Memory B cell (primary cell): ENCODE measurements around the gene POU2F2.

Source experiments
- ATAC-seq: fragments of 150-1000 bp; cut with Tn5 transposase; 2 replicates; pipeline ENCODE4 v1.10.0; 2021; ENCODE audit warnings: low read depth, mild to moderate bottlenecking, moderate library complexity
- DNase-seq, 2 donors: peaks; one replicate each; pipeline ENCODE4 v3.0.0; 2022; ENCODE audit warnings: low spot score in 2 of 2
- H3K27ac Mint-ChIP-seq: one replicate; pipeline ENCODE4 v1.8.0; 2022; ENCODE audit warnings: mild to moderate bottlenecking, moderate library complexity, mixed read lengths
- H3K27me3 Mint-ChIP-seq: one replicate; pipeline ENCODE4 v1.8.0; 2022; ENCODE audit warnings: mixed read lengths
- H3K36me3 Mint-ChIP-seq: one replicate; pipeline ENCODE4 v1.8.0; 2022; ENCODE audit warnings: mild to moderate bottlenecking, mixed read lengths
- H3K4me1 Mint-ChIP-seq: one replicate; pipeline ENCODE4 v1.8.0; 2022; ENCODE audit warnings: mixed read lengths
- H3K4me3 Mint-ChIP-seq: one replicate; pipeline ENCODE4 v1.8.0; 2022; ENCODE audit warnings: mild to moderate bottlenecking, moderate library complexity, mixed read lengths
- H3K9me3 Mint-ChIP-seq: one replicate; pipeline ENCODE4 v1.8.0; 2022; ENCODE audit warnings: mixed read lengths

The POU2F2 gene

DNA sequence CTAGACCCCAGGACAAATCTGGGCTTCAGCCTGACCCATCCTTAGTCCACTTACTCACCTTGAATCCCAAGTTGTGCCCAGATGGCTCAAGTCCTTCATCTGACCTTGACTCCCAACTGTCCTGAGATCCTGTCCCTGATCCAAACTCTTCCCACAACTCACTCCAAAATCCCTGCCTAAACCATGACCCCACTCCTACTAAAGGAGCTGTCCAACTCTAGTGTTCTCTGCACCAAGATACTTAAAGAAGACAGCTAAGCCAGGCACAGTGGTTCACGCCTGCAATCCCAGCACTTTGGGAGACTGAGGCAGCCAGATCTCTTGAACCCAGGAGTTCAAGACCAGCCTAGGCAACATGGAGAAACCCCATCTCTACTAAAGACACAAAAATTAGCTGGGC is 8.5 kb downstream of the POU2F2 start:
- H3K4me1 Mint-ChIP-seq = peaks cover 69% of the 10 kb centered on the region
- DNase-seq (no peak), ATAC-seq (no peak)
- peak overlapping the region; percentile 85 for H3K4me3 Mint-ChIP-seq
- H3K27me3 Mint-ChIP-seq = no peaks in the 10 kb centered on the region
- H3K27ac Mint-ChIP-seq = peak overlapping the region; percentile 94
- peaks cover 37% of the 10 kb centered on the region for H3K36me3 Mint-ChIP-seq
- H3K9me3 Mint-ChIP-seq = no peaks in the 10 kb centered on the region

DNA sequence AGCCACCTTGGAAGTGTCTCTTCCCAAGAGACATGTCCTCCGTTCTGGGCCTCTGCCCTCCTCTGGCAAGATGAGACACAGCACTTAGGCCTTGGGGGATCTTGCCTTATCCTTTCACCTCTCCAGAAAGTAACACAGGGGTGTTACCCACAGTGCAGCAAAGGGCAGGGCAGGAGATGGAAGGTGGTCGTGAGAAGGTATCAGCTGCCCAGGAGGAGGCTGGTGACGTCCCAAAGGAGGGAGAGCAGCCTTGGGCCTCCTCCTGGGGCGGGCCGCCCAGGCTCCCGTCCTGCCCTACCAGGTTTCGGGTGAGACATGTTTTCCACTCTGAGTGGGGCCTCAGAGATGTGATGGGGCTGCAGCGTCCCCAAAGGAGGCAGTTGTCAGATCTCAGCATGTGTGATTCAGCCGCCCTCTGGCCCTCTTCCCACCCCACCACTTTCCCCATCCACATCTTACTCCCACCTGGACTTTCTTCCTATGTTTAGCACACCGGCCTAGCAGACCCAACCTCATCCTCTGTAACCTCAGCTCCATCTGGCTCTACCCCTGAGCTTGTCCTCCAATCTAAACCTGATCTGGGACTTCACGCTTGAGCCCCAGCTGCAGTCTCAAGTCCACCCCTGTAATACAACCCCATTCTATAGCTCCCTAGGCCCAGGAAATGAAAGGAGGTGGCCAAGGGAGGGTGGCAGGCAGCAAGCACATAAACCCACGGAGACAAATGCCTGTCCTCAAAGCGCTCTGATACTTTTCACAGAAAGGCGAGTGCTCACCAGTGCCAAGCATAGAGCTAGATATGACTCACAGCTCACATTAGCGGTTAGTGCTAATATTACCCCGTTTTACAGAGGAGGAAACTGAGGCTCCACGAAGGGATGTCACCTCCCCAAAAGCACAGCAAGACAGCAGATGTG is 9.3 kb downstream of the POU2F2 start:
- H3K27ac Mint-ChIP-seq = peak overlapping the region; percentile 94
- H3K9me3 Mint-ChIP-seq = no peaks in the 10 kb centered on the region
- H3K4me3 Mint-ChIP-seq = peak overlapping the region; percentile 85
- ATAC-seq (peak; percentile 8), DNase-seq (no peak)
- H3K36me3 Mint-ChIP-seq = peaks cover 38% of the 10 kb centered on the region
- no peaks in the 10 kb centered on the region for H3K27me3 Mint-ChIP-seq
- peaks cover 69% of the 10 kb centered on the region for H3K4me1 Mint-ChIP-seq

DNA sequence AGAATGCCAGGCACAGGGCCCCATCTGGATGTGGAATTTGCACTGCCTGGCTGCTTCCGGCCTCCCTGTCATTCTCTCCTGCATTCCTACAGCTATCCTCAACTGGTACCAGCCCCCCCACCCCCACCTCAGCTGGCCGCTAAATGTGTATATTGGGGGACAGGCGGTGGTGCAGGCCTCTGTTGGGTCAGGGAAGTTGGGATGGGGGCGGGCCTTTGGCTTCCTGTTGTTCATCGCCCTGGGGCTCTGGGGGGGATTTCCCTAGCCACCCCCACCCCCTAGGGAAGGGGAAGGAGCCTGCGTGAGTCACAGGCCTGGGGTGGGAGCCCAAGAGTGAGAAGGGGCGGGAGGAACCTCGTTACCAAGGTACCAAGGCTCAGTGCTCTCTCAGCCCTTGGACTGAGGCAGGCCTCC is 10.6 kb downstream of the POU2F2 start:
- Mint-ChIP-seq H3K4me3 (peak overlapping the region; percentile 85), H3K27me3 (no peaks in the 10 kb centered on the region), H3K9me3 (no peaks in the 10 kb centered on the region), H3K36me3 (peaks cover 40% of the 10 kb centered on the region), H3K27ac (peak overlapping the region; percentile 94), H3K4me1 (peaks cover 70% of the 10 kb centered on the region)
- DNase-seq (peak; percentile 41 to 50), ATAC-seq (peak; percentile 90)

- peaks cover 70% of the 10 kb centered on the region for H3K4me1 Mint-ChIP-seq
- peaks cover 43% of the 10 kb centered on the region for H3K36me3 Mint-ChIP-seq
- DNase-seq = no peak
- no peaks in the 10 kb centered on the region for H3K27me3 Mint-ChIP-seq
- no peaks in the 10 kb centered on the region for H3K9me3 Mint-ChIP-seq
- peak overlapping the region; percentile 94 for H3K27ac Mint-ChIP-seq
- ATAC-seq = no peak
- peak overlapping the region; percentile 85 for H3K4me3 Mint-ChIP-seq
Measured at GRCh38 chr19:42121036-42121621, 11.1 kb downstream of the POU2F2 start.

- Mint-ChIP-seq H3K27ac (peak overlapping the region; percentile 94), H3K4me1 (peaks cover 69% of the 10 kb centered on the region), H3K4me3 (peak overlapping the region; percentile 37), H3K36me3 (peaks cover 42% of the 10 kb centered on the region), H3K27me3 (no peaks in the 10 kb centered on the region), H3K9me3 (no peaks in the 10 kb centered on the region)
- no peak for DNase-seq
- ATAC-seq = no peak
Measured at GRCh38 chr19:42120276-42120980, 11.8 kb downstream of the POU2F2 start.

- no peak overlapping the region for H3K4me3 Mint-ChIP-seq
- H3K9me3 Mint-ChIP-seq = no peaks in the 10 kb centered on the region
- ATAC-seq = no peak
- DNase-seq = no peak
- H3K27me3 Mint-ChIP-seq = no peaks in the 10 kb centered on the region
- H3K27ac Mint-ChIP-seq = peak overlapping the region; percentile 78
- peaks cover 37% of the 10 kb centered on the region for H3K36me3 Mint-ChIP-seq
- H3K4me1 Mint-ChIP-seq = peaks cover 67% of the 10 kb centered on the region
Measured at GRCh38 chr19:42117076-42117475, 15.2 kb downstream of the POU2F2 start.

DNA sequence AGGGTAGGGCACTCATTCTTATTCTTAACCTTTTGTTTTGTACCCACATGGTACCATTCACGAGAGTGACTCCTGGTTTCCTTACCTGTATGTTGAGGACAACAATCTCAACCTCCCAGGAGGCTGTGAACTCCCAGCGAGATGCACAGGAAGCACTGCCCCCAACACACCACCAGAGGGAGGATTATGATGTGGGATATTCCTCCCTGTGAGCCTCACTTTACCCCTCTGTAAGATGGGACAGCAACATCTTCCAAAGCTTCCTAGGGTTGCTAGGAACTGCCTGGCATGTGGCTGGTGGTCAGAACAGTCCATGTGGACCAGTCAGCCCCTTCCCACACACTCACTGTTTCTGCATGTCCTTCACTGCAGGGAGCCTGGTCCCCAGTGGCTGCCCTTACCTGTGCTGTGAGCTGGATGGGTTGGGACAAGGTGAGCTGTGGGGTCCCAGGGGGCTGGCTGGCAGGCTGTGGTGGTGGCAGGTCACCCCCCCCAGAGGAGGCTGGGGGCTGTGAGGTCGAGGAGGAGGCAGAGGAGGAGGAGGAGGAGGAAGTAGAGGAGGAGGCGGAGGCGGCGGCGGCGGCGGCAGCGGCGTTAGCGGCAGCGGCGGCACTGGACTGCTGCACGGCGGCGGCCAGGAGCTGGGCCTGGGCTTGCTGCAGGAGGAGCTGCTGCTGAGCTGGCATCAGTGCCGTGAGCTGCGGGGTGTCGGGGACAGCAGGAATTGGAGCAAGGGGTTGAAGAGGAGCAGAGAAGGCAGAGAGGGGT is 15.8 kb downstream of the POU2F2 start:
- H3K36me3 Mint-ChIP-seq = peaks cover 40% of the 10 kb centered on the region
- no peaks in the 10 kb centered on the region for H3K27me3 Mint-ChIP-seq
- H3K4me1 Mint-ChIP-seq = peaks cover 64% of the 10 kb centered on the region
- H3K9me3 Mint-ChIP-seq = no peaks in the 10 kb centered on the region
- ATAC-seq (no peak), DNase-seq (no peak)
- H3K27ac Mint-ChIP-seq = peak overlapping the region; percentile 78
- H3K4me3 Mint-ChIP-seq = peak overlapping the region; percentile 45

DNA sequence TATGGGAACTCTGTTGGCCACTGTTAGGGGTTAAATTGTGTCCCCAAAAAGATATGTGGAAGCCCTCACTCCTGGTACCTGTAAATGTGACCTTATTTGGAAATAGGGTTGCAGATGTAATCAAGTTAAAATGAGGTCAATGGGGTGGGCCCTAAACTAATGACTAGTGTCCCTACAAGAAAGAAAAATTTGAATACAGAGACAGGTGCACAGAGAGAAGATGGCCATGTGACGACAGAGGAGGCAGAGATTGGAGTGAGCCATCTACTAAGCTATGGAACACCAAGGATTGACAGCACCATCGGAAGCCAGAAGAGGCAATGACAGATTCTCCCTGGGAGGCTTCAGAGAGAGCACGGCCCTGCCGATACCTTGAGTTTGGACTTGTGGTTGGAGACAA is 16.5 kb downstream of the POU2F2 start:
- H3K27me3 Mint-ChIP-seq = no peaks in the 10 kb centered on the region
- peak overlapping the region; percentile 78 for H3K27ac Mint-ChIP-seq
- peaks cover 64% of the 10 kb centered on the region for H3K4me1 Mint-ChIP-seq
- peak overlapping the region; percentile 22 for H3K4me3 Mint-ChIP-seq
- peaks cover 40% of the 10 kb centered on the region for H3K36me3 Mint-ChIP-seq
- no peak for DNase-seq
- no peaks in the 10 kb centered on the region for H3K9me3 Mint-ChIP-seq
- peak; percentile 53 for ATAC-seq

- H3K36me3 Mint-ChIP-seq = peaks cover 39% of the 10 kb centered on the region
- H3K4me3 Mint-ChIP-seq = peak overlapping the region; percentile 57
- DNase-seq = no peak
Measured at GRCh38 chr19:42115219-42115618, 17.0 kb downstream of the POU2F2 start.

DNA sequence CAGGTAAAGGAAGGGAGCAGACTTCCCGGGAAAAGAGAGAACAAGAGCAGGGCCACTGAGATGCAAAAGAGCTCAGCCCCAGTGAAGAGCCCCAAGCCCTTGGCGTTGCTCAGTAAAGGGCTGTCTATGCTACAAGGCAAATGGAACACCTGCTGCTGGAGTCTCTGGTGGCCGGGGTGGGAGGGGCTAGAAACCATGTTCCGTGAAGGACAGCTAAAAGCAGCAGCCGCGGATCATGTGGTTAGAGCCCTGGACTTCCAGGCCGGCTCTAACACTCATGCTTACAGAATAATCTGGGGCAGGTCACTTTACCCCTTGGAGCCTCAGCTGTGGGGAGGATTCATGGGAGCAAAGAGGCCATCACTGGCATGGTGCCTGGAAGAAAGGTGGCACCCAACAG is 17.8 kb downstream of the POU2F2 start:
- Mint-ChIP-seq H3K4me1 (peaks cover 63% of the 10 kb centered on the region), H3K4me3 (peak overlapping the region; percentile 85), H3K9me3 (no peaks in the 10 kb centered on the region), H3K36me3 (peaks cover 39% of the 10 kb centered on the region), H3K27ac (peak overlapping the region; percentile 78), H3K27me3 (no peaks in the 10 kb centered on the region)
- ATAC-seq = peak; percentile 71
- peak; percentile 36 to 42 for DNase-seq

More at GRCh38 chr19:42115219-42115618, 17.0 kb downstream of the POU2F2 start:
- H3K9me3 Mint-ChIP-seq = no peaks in the 10 kb centered on the region
- no peak for ATAC-seq
- H3K27me3 Mint-ChIP-seq = no peaks in the 10 kb centered on the region
- peak overlapping the region; percentile 78 for H3K27ac Mint-ChIP-seq
- H3K4me1 Mint-ChIP-seq = peaks cover 63% of the 10 kb centered on the region

DNA sequence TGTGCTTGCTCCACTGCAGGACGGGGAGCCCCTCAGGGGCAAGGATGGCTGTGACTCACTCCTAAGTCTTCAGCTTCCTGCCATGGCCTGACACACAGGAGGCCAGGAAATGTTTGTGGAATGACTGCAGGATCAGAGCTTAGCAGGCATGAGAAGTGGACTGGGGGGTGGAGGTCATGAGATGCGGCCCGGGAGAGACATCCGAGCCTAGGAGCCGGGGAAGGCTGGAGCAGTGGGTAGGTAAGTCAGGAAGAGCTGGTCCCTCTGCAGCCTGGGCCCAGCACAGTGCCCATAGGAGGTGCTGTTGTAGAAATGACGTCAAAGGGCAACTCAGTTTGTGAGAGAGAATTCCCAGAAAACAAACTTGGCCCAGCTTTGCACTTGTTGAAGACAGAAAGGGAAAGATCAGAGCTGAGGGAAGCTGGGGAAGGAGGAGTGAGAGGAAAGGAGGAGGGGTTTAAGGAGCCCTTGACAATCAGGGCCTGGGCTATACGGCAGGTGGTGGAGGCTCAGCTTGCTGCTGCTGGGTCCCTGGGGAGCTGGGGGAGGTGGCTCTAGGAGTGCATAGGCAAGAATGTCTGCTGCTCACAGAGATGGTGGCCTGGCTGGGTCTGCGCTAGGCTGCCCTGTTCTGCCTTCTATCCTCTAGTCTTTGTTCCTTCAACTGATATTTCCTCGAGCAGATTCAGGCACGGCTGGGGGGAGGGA is 18.5 kb downstream of the POU2F2 start:
- H3K27ac Mint-ChIP-seq = peak overlapping the region; percentile 78
- peak; percentile 52 to 76 for DNase-seq
- peaks cover 64% of the 10 kb centered on the region for H3K4me1 Mint-ChIP-seq
- peak; percentile 83 for ATAC-seq
- no peaks in the 10 kb centered on the region for H3K27me3 Mint-ChIP-seq
- peaks cover 38% of the 10 kb centered on the region for H3K36me3 Mint-ChIP-seq
- H3K9me3 Mint-ChIP-seq = no peaks in the 10 kb centered on the region
- peak overlapping the region; percentile 85 for H3K4me3 Mint-ChIP-seq

DNA sequence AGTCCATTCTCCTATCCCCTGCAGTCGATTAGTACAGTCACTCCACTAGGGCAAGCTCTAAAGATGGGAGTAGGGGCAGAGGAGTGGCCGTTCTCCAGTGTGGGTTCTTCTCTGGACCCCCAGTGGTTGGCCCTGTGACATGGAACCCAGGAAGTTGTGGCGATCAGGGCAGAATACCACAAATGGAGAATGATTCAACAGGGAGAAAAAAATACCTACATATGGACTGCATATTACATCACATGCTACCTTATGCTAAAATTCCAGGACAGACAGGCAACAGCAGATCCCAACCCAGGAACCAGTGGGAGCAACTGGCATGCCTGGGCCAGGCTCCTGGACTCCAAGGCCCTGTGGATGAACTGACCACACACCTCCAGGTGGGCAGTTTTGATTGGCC is 20.4 kb downstream of the POU2F2 start:
- DNase-seq (no peak), ATAC-seq (no peak)
- no peaks in the 10 kb centered on the region for H3K27me3 Mint-ChIP-seq
- peak overlapping the region; percentile 66 for H3K27ac Mint-ChIP-seq
- H3K9me3 Mint-ChIP-seq = no peaks in the 10 kb centered on the region
- H3K4me1 Mint-ChIP-seq = peaks cover 58% of the 10 kb centered on the region
- H3K36me3 Mint-ChIP-seq = peaks cover 32% of the 10 kb centered on the region
- H3K4me3 Mint-ChIP-seq = no peak overlapping the region

GRCh38 chr19:42111384-42111783 is 20.9 kb downstream of the POU2F2 start:
- DNase-seq (no peak), ATAC-seq (no peak)
- peaks cover 56% of the 10 kb centered on the region for H3K4me1 Mint-ChIP-seq
- no peak overlapping the region for H3K4me3 Mint-ChIP-seq
- H3K27me3 Mint-ChIP-seq = no peaks in the 10 kb centered on the region
- peaks cover 30% of the 10 kb centered on the region for H3K36me3 Mint-ChIP-seq
- H3K27ac Mint-ChIP-seq = peak overlapping the region; percentile 66
- H3K9me3 Mint-ChIP-seq = no peaks in the 10 kb centered on the region
